ENCODE data around the gene DOCK4.

The DOCK4 gene

GRCh38 chr7:111836592-111836991 lies 369.6 kb downstream of the DOCK4 start:
- DNase-seq: no peak

GRCh38 chr7:111835066-111835465 lies 371.1 kb downstream of the DOCK4 start:
- no peak for DNase-seq

GRCh38 chr7:111834367-111834766 lies 371.8 kb downstream of the DOCK4 start:
- DNase-seq: no peak

- DNase-seq: no peak
Observed at GRCh38 chr7:111833466-111833865, 372.7 kb downstream of the DOCK4 start.

GRCh38 chr7:111832174-111832573 lies 374.0 kb downstream of the DOCK4 start:
- DNase-seq: no peak

- DNase-seq: no peak
Observed at GRCh38 chr7:111829221-111829620, 377.0 kb downstream of the DOCK4 start.

- no peak for DNase-seq
Observed at GRCh38 chr7:111827863-111828504, 378.2 kb downstream of the DOCK4 start.

- no peak for DNase-seq
Observed at GRCh38 chr7:111825046-111825445, 381.2 kb downstream of the DOCK4 start.

- DNase-seq: no peak
Observed at GRCh38 chr7:111823826-111824225, 382.4 kb downstream of the DOCK4 start.

GRCh38 chr7:111821046-111821445 lies 385.2 kb downstream of the DOCK4 start:
- no peak for DNase-seq

GRCh38 chr7:111820621-111821020 lies 385.6 kb downstream of the DOCK4 start:
- no peak for DNase-seq

- no peak for DNase-seq
Observed at GRCh38 chr7:111820121-111820520, 386.1 kb downstream of the DOCK4 start.

- no peak for DNase-seq
Observed at GRCh38 chr7:111815354-111815753, 390.8 kb downstream of the DOCK4 start.

- no peak for DNase-seq
Observed at GRCh38 chr7:111813306-111813705, 392.9 kb downstream of the DOCK4 start.

GRCh38 chr7:111806232-111806631 lies 400.0 kb downstream of the DOCK4 start:
- no peak for DNase-seq

- no peak for DNase-seq
Observed at GRCh38 chr7:111803015-111803758, 403.0 kb downstream of the DOCK4 start.

- DNase-seq: no peak
Observed at GRCh38 chr7:111802194-111802772, 403.9 kb downstream of the DOCK4 start.

- no peak for DNase-seq
Observed at GRCh38 chr7:111801277-111801676, 404.9 kb downstream of the DOCK4 start.

- no peak for DNase-seq
Observed at GRCh38 chr7:111796671-111797070, 409.5 kb downstream of the DOCK4 start.

- no peak for DNase-seq
Observed at GRCh38 chr7:111789870-111790269, 416.3 kb downstream of the DOCK4 start.

- DNase-seq: no peak
Observed at GRCh38 chr7:111789048-111789320, 417.2 kb downstream of the DOCK4 start.

GRCh38 chr7:111788286-111789047 lies 417.7 kb downstream of the DOCK4 start:
- DNase-seq: no peak

GRCh38 chr7:111787741-111788140 lies 418.5 kb downstream of the DOCK4 start:
- no peak for DNase-seq

GRCh38 chr7:111787099-111787498 lies 419.1 kb downstream of the DOCK4 start:
- DNase-seq: no peak
